Muscle of back (tissue), 13 donors: ENCODE measurements around the gene DYDC1. TPM values are rescaled to one million over a fixed set of nuclear protein-coding genes. Genes with fewer than 3 reads are reported as not detected.
"Not testable (repeated sequence)": the region's sequence is repeated elsewhere in the genome, so short reads cannot be mapped to it uniquely, and the experiment has no call there.

Experiments
- DNase-seq, 3 donors: peaks; one replicate each; pipeline versions ENCODE4 v3.0.0 to v3.0.0-alpha.2; 2013
- long read RNA-seq, 9 donors: transcript quantifications; one replicate each; lab custom pipeline, GENCODE V29; 2026
- polyA plus RNA-seq, 10 donors: library from polyadenylated mRNA; unstranded; fragments of 120-200 nt; gene quantifications; one replicate each; pipeline ENCODE4 v1.2.1, GENCODE V29; 2013; ENCODE audit not compliant: insufficient read length in 10 of 10

The DYDC1 gene
- polyA plus RNA-seq = under 1 TPM in 1 of 10 donors, not detected in 9; 0.20 TPM
- long read RNA-seq, donor 1 = 0 reads
- long read RNA-seq, donor 2 = 0 reads
- long read RNA-seq, donor 3 = 0 reads
- long read RNA-seq, donor 4 = 0 reads
- long read RNA-seq, donor 5 = 0 reads
- long read RNA-seq, donor 6 = 0 reads
- long read RNA-seq, donor 7 = 0 reads
- long read RNA-seq, donor 8 = 0 reads
- long read RNA-seq, donor 9 = 0 reads

DNA sequence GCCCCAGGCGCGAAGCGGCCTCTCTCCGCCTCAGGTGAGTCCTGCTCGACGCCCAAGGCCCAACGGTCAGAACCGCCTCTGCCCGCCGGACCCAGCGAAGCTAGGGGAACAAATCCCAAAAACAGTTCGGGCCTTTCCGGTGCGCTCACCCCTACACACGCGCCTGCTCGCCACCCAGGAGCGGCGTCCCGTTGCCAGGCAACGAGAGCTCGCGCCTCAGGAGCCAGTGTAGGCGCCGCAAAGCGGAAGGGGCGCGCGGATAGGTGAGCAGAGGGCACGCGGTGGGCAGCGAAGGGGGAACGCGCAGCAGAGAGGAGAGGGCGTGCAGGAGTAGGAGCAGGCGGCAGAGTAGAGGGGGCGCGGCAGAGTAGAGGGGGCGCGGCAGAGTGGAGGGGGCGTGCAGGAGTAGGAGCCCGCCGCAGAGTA is at the start of gene DYDC1, which contains the start of gene DYDC2:
DYDC1 (minus strand) TSS at position 193 of the 426 bp plus-strand sequence. CDS start 4,154 bp downstream, outside the sequence.
DYDC2 (plus strand) TSS at position 219 of the 426 bp plus-strand sequence. CDS start 5,663 bp downstream, outside the sequence.
- DNase-seq = peak in 2 of 3 donors; percentile 54 to 76

GRCh38 chr10:80406204-80406603 is 49.6 kb upstream of the DYDC1 start:
- DNase-seq = no peak

- DNase-seq = peak in 1 of 3 donors; percentile 65
Observed at GRCh38 chr10:80405626-80406025, 49.1 kb upstream of the DYDC1 start.

- DNase-seq = no peak
Observed at GRCh38 chr10:80405035-80405434, 48.5 kb upstream of the DYDC1 start.

DNA sequence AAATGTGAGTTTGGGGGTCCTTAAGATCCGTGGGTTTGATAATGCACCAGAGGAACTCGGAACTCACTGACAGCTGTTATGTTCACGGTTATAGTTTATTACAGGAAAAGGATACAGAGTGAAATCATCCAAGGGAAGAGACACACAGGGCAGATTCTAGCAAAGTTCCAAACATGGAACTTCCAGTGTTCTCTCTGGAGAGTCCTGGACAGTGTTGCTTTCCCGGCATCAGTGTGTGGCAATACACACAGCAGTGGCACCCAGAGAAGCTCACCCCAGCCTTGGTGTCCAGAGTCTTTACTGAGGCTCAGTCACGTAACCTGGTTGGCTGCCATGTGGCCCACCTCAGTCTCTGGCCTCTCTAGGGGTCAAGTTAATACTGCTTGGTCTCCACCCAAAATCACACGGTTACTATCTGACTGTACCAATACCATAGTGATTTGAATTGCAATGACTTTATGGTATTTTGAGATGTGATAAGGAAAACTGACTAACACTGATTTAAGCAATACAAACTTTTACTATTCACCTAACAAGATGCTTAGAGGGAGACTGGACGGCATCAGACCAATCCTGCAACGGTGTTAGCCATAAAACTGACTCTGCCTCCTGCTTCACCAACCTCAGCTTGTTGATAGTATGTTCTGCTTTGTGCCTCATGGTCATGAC is 43.7 kb upstream of the DYDC1 start:
- no peak for DNase-seq

DNA sequence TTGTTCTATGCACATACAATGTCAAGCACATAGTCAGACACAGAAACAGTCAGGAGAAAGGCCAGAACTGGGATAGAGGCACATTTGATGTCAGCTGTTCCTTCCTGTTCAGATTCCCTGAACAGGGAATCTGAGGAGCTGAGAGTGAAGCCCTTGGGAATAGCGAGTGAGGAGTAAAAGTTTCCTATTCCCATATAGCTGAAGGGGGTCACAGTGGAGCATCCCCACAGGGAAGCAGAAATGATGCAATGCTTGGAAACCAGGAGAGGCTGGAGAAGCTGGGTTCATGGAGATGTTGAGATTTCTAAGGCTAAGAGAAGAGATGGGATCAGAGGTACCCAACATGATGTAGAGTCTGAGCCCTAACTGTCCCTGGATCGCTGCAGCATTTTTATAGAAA is 40.5 kb upstream of the DYDC1 start:
- DNase-seq = no peak

GRCh38 chr10:80394358-80394916 is 37.9 kb upstream of the DYDC1 start:
- no peak for DNase-seq

DNA sequence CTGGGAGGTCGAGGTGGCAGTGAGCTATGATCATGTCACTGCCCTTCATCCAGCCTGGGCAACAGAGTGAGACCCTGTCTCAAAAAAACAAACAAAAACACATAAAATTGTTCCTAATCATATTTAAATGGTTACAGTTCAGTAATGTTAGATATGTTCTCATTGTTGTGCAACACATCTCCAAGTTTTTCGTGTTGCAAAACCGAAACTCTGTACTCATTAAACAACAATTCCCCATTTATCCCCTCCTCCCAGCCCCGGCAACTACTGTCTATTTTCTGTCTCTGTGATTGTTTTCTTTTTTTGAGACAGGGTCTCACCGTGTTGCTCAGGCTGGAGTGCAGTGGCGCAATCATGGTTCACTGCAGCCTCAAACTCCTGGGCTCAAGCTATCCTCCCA is 35.7 kb upstream of the DYDC1 start:
- DNase-seq = no peak

- DNase-seq = no peak
Observed at GRCh38 chr10:80390740-80391139, 34.2 kb upstream of the DYDC1 start.

- peak; percentile 11 to 64 (median 48) for DNase-seq
Observed at GRCh38 chr10:80382989-80383388, 26.4 kb upstream of the DYDC1 start.

GRCh38 chr10:80380185-80380584 is 23.6 kb upstream of the DYDC1 start:
- no peak for DNase-seq

DNA sequence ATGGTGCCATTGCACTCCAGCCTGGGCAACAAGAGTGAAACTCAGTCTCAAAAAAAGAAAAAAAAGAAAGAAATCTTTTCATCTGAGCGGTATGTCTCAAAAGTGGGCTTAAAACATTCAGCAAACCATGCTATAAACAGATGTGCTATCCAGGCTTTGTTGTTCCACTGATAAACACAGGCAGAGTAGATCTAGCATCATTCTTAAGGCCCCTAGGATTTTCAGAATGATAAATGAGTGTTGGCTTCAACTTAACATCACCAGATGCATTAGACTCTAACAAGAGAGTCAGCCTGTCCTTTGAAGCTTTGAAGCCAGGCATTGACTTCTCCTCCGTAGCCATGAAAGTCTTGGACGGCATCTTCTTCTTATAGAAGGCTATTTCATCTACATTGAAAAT is 23.1 kb upstream of the DYDC1 start:
- no peak for DNase-seq

- DNase-seq = peak in 2 of 3 donors; percentile 5 to 23
Observed at GRCh38 chr10:80373502-80373901, 16.9 kb upstream of the DYDC1 start.

DNA sequence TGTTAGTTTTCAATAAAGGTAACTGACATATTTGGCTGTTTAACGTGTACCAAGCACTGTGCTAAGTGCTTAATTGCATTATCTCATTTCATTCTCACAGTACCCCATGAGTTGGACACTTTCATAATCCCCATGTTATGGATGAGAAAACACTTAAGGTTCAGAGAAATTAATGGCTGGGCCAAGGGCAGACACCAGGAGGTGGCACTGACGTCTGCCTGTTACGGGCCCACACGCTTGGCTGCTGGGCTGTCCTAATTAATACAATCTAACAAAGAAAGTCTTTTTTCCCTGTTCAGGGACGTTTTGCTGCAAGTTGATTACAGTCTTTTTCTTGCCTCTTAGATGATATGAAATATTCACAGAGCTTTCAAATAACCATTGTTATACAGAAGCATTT is 16.1 kb upstream of the DYDC1 start:
- no peak for DNase-seq

DNA sequence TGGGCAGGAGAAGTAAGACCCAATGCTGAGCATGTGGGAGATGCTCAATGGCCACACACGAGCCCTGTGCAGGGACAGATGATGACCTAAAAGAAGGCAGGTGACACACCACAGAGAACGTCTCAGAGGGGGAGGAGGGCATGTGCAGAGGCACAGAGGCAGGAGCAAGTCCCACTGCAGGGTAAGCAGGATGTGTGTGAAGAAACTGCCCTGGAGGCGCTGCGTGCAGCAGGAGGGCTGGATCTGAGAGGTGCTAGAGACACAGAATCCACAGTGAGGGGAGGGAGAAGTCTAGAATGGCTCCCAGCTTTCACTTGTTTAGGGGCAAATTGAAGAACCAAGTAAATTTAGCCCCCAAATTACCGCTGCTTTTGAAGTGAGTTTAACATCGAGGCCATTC is 14.9 kb upstream of the DYDC1 start:
- DNase-seq = no peak

DNA sequence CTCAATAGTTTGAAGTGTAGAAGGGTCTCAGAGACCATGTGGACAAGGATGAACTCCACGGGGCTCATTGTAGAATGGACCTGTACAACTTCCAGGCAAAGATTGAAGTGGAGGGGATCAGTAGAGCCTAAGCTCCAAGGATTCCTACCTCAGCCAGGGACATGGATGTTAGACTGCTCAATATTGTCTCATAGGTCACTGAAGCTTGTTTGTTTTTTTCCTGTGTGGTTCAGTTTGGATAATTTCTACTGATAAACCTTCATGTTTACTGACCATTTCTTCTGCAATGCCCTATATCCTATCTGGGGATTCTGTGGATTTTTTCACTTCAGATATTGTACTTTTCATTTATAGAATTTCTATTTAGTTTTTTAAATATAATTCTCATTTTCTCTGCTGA is 9.0 kb upstream of the DYDC1 start:
- DNase-seq = no peak

DNA sequence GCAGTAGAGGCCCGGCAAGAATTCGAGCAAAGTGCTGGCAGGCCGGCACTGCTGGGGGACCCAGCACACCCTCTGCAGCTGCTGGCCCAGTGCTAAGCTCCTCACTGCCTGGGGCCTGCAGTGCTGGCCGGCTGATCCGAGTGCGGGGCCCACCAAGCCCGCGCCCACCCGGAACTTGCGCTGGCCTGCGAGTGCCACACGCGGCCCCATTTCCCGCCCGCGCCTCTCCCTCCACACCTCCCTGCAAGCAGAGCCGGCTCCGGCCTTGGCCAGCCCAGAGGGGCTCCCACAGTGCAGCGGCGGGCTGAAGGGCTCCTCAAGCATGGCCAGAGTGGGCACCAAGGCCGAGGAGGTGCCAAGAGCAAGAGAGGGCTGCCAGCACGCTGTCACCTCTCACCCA is 3.1 kb upstream of the DYDC1 start:
- DNase-seq = no peak

- not testable (repeated sequence) for DNase-seq
Observed at GRCh38 chr10:80358925-80359324, 2.4 kb upstream of the DYDC1 start.

- DNase-seq = no peak
Observed at GRCh38 chr10:80357851-80358125, 1.2 kb upstream of the DYDC1 start.

- peak in 1 of 3 donors; percentile 54 for DNase-seq
Observed at GRCh38 chr10:80356989-80357850, 665 bp upstream of the DYDC1 start.

- DNase-seq = no peak
Observed at GRCh38 chr10:80351220-80351619, 5.3 kb downstream of the DYDC1 start.

GRCh38 chr10:80350251-80350650 is 6.3 kb downstream of the DYDC1 start:
- DNase-seq = no peak
